Forelimb muscle (tissue), 1 donor: ENCODE data around the gene BCAP31. TPM values are rescaled to one million over a fixed set of nuclear protein-coding genes. Genes with fewer than 3 reads are reported as not detected.
"Not testable (repeated sequence)": the region's sequence is repeated elsewhere in the genome, so short reads cannot be mapped to it uniquely, and the experiment has no call there.

Experiments
- DNase-seq: peaks from one replicate; pipeline ENCODE4 v3.0.0-alpha.2; 2013; ENCODE audit warnings: low read depth
- polyA plus RNA-seq: library from polyadenylated mRNA; unstranded; fragments of 120-200 nt; gene quantifications from one replicate; pipeline ENCODE4 v1.2.1, GENCODE V29; 2013; ENCODE audit not compliant: insufficient read length

Gene BCAP31
- polyA plus RNA-seq, 1 donor = 74.1 TPM

GRCh38 chrX:153735274-153735673 lies 11.1 kb upstream of the BCAP31 start:
- DNase-seq = no peak

DNA sequence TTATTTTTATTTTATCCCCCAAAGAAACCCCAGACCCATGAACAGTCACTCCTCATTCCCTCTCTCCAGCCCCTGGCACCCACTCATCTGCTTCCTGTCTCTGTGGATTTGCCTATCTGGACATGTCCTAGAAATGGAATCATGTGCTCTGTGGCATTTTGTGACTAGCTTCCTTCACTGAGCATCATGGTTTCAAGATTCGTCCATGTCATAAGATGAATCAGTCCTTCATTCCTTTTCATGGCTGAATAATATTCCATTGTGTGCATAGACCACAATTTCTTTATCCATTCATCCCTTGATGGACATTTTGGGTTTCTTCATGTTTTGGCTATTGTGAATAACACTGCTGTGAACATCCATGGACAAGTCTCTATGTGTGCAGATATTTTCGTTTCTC lies 10.7 kb upstream of the BCAP31 start:
- DNase-seq = no peak

DNA sequence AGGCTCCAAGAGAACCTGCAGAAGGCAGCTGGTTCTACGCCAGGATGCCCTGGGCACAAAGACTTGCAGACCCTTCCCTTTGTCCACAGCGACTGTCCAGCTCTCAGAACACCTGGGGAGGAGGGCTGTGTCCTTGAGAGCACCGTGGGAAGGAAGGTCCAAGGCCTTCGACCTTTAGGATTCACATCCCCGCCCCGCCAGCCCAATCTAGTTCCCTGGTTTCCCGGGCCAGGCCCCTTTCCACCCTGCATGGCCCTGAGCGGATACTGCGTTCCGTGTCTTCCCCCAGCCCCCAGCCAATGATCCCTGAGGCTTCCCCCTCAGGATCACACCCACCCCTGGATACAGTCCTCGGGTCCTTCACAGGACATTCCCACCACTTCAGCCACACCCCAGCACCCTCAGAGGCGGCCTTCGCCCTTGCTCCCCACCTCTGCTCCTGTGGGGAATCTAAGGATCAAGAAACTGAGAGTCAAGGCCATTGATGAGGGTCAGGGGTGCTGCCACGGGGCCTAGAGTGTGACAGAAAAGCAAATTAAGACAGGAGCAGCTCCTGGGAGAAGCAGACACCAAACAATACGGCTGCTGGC lies 9.6 kb upstream of the BCAP31 start:
- no peak for DNase-seq

GRCh38 chrX:153732401-153732800 lies 8.2 kb upstream of the BCAP31 start:
- no peak for DNase-seq

- no peak for DNase-seq
These were observed 7.6 kb upstream of the BCAP31 start for GRCh38 chrX:153731845-153732215.

DNA sequence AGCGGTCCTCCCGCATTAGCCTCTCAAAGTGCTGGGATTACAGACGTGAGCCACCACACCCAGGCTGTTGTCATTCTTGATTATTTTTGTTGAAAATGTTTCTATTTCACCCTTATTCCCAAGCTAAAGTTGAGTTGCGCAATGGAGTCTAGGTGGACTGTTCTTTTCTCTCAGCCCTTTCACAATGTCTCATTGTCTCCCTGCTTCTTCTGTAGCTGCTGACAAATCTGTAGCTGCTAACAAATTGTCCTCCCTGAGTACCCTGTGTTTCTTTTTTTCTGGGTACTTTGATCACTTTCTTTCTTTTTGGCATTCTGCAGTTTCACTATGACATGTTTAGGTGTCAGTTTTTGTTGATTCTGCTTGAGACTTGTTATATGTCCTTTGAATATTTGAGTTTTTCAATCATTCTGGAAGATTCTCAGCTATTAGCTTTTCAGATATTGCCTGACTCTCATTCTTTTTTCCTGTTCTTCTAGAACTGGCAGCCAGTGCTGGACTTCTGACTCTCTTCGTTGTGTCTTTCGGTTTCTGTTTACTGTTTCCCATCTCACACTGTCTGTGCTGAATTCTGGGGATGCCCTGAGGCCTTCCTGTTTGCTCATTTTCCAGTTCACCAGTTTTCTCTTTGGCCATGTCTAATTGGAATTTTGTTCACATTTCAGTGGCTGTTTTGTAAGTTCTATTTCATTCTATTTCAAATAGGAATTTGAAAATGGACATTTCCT lies 7.1 kb upstream of the BCAP31 start:
- no peak for DNase-seq

GRCh38 chrX:153730115-153730514 lies 5.9 kb upstream of the BCAP31 start:
- DNase-seq = not testable (repeated sequence)

DNA sequence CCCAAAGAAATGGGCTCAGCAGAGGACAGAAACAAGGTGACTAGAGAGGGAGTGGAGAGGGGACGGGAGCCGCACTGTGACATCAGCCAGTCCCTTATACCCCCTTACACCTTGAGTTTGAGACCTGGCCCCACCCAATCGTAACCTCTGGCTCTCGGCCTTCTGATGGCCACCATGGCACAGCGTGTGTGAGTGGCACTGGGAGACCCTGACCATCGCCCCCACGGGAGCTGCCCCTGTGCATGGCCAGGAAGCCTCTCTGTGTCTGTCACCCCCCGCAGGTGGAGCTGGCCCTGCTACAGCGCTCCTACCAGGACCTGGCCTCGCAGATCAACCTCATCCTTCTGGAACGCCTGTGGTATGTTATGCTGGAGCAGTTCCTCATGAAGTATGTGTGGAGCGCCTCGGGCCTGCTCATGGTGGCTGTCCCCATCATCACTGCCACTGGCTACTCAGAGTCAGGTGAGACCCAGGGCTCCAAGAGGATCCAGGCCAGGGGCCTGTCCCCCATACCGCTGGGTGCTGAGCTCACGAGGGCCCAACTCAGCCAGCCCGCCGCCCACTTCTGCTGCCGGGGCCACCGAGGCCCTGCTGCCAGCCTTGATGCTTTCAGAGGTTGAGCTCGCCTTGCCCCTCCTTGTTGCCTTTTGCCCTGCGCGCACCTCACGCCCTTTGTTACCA lies 4.9 kb upstream of the BCAP31 start:
- no peak for DNase-seq

DNA sequence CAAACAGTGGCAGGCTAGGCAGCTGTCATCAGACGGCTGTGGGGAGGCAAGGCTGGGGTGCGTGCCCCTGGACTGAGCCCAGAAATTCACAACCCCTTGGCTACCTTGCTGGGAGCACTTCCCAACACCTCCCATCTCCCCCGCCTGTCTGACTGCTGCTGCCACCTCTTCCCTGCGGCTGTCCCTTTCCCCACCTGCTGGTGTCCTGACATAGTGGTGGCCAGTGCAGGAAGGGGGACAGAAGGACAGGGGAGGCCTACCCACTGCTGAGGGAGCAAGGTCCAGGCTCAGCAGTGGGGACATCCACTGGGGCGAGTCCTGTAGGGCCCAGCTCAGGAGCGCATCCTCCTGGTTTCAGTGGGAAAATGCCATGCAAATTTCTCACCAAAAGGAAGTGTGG lies 3.9 kb upstream of the BCAP31 start:
- no peak for DNase-seq

DNA sequence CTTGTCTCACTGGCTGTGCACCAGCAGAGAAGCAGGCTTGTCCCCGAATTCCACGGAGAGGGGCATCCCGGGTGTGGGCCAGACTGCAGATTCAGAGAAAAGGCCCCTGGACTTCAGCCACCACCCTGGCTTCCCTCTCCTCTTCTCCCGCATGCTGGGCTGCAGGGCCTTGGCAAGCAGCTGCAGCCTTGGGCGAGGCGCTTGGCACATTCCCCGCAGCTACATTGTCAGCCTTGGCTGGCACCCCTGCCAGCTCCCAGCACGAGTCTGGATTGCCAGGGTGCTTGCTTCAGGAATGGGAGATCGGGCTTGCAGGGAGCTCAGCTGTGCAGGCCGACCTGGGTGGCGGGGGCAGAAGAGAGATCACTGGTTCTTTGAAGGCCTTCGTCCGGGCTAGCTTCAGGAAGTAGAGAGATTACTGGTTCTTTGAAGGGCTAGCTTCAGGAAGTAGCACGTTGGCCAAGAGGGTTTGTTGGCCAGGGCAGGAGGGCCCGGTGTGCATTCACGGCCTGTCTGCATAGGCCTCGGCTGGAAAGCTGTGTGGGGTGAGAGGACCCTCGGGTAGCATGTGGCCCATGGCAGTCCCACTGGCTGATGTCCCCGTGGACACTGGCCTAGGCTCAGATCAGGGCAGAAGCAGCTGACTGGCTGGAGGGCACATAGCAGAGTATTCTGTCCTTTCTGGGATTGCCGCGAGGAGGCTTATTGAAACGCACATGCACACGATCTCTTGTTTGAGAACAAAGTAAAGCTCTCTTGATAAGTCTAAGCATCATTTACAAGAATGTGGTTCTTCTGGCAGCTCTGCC lies 3.1 kb upstream of the BCAP31 start:
- no peak for DNase-seq

GRCh38 chrX:153726286-153727122 lies 2.3 kb upstream of the BCAP31 start:
- DNase-seq = no peak

- DNase-seq = no peak
These were observed 1.7 kb upstream of the BCAP31 start for GRCh38 chrX:153725832-153726285.

GRCh38 chrX:153725039-153725831 lies 1.0 kb upstream of the BCAP31 start:
- no peak for DNase-seq

GRCh38 chrX:153723351-153724251 lies 586 bp downstream of the BCAP31 start:
- DNase-seq = no peak

GRCh38 chrX:153722704-153723350 lies 1.4 kb downstream of the BCAP31 start:
- no peak for DNase-seq

GRCh38 chrX:153719701-153720100 lies 4.5 kb downstream of the BCAP31 start:
- no peak for DNase-seq

DNA sequence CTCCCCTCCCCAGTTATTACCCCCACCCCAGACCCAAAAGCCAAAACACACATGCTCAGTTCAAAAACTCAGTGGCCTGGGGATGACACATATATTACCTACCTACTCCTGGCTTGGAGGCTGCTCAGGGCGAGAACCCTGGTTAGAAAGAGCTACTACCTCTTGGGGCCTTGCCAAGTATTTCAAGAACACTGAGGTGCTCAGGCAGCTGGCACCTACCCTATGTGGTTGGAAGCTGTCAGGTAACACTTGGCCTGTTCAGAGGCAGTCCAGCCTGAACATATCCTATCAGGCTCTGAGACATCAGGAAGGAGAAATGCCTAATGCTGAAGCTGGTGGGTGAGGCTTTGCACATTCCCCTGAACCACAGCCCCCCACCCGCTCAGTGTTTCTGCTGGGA lies 4.9 kb downstream of the BCAP31 start:
- no peak for DNase-seq

DNA sequence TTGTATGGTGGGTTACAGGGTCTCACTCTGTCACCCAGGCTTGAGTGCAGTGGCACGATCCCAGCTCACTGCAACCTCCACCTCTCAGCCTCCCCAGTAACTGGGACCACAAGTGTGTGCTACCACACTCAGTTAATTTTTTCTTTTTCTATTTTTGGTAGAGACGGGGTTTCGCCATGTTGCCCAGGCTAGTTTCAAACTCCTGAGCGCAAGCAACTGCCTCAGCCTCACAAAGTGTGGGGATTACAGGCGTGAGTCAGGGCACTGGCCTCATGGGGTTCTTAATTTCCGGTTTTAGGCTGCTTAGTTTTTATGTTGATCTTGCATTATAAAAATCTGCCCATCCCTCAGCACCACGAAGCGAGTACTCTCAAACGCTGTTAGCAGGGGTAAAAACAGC lies 6.7 kb downstream of the BCAP31 start:
- DNase-seq = no peak

DNA sequence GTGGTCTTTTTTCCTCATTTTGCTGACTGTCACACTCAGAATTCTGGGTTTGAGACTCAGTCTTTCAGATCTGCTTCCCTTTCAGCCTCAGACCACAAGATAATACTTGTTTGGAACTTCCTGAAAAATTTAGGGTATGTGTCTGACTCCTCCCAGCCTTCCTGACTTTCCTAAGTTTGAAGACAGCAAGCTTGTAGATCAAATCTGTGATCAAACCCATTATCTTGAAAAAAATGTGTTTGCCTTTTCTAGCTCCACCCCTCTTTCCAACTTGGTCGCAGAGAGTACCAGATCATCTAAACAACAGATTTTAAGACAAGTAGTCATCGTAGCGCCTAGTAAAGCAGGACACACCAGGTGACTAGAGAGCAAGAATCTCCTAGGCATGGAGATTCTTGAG lies 9.9 kb downstream of the BCAP31 start:
- no peak for DNase-seq
